Neural crest cell (in vitro differentiated cells): Measurements from ENCODE around the gene CEP128. TPM values are rescaled to one million over a fixed set of nuclear protein-coding genes. Genes with fewer than 3 reads are reported as not detected.

Experiments used
- DNase-seq: peaks from one replicate; pipeline ENCODE4 v3.0.0; 2021; ENCODE audit warnings: low read depth, mixed read lengths, low spot score
- H3K27ac Mint-ChIP-seq: one replicate; pipeline ENCODE4 v1.8.0; 2021; ENCODE audit warnings: mild to moderate bottlenecking, mixed read lengths; ENCODE audit not compliant: unreplicated experiment
- H3K27me3 Mint-ChIP-seq: 2 replicates; pipeline ENCODE4 v1.8.0; 2021; ENCODE audit warnings: low read depth, mild to moderate bottlenecking, mixed read lengths
- H3K36me3 Mint-ChIP-seq: 2 replicates; pipeline ENCODE4 v1.8.0; 2021; ENCODE audit warnings: low read depth, mild to moderate bottlenecking, mixed read lengths
- H3K4me1 Mint-ChIP-seq: 2 replicates; pipeline ENCODE4 v1.8.0; 2021; ENCODE audit warnings: mixed read lengths
- H3K4me3 Mint-ChIP-seq: one replicate; pipeline ENCODE4 v1.8.0; 2021; ENCODE audit warnings: mild to moderate bottlenecking, mixed read lengths
- H3K9me3 Mint-ChIP-seq: 2 replicates; pipeline ENCODE4 v1.8.0; 2021; ENCODE audit warnings: mixed read lengths
- CTCF ChIP-seq: fragments of 200-600 bp; sonication (generic); conservative IDR thresholded peaks from 2 replicates; pipeline ENCODE4 v1.5.0; 2021; ENCODE audit warnings: antibody characterized with exemption, mild to moderate bottlenecking
- total RNA-seq: library from RNA; stranded (reverse); gene quantifications from 2 replicates; pipeline ENCODE4 v1.2.1, GENCODE V29; 2021

Gene CEP128
- total RNA-seq, 1 donor from 2014 or later = 25.8 TPM

GRCh38 chr14:80627745-80628144 is 313.8 kb downstream of the CEP128 start:
- TF ChIP-seq CTCF = no peak
- no peak overlapping the region for H3K4me3 Mint-ChIP-seq
- H3K27ac Mint-ChIP-seq = no peak overlapping the region
- H3K36me3 Mint-ChIP-seq = peaks cover 4% of the 10 kb centered on the region
- no peaks in the 10 kb centered on the region for H3K4me1 Mint-ChIP-seq
- H3K9me3 Mint-ChIP-seq = peaks cover 8% of the 10 kb centered on the region
- DNase-seq = no peak
- no peaks in the 10 kb centered on the region for H3K27me3 Mint-ChIP-seq

GRCh38 chr14:80624581-80624980 is 317.0 kb downstream of the CEP128 start:
- Mint-ChIP-seq H3K4me1 (no peaks in the 10 kb centered on the region), H3K27ac (no peak overlapping the region)
- no peak for TF ChIP-seq CTCF

GRCh38 chr14:80621701-80622100 is 319.8 kb downstream of the CEP128 start:
- Mint-ChIP-seq H3K4me1 (no peaks in the 10 kb centered on the region), H3K36me3 (peaks cover 4% of the 10 kb centered on the region), H3K27ac (no peak overlapping the region), H3K9me3 (peaks cover 8% of the 10 kb centered on the region), H3K27me3 (no peaks in the 10 kb centered on the region), H3K4me3 (no peak overlapping the region)
- DNase-seq = no peak
- TF ChIP-seq CTCF = no peak

More at GRCh38 chr14:80624581-80624980, 317.0 kb downstream of the CEP128 start:
- H3K27me3 Mint-ChIP-seq = no peaks in the 10 kb centered on the region
- peaks cover 8% of the 10 kb centered on the region for H3K9me3 Mint-ChIP-seq
- H3K4me3 Mint-ChIP-seq = no peak overlapping the region
- DNase-seq = no peak
- peaks cover 4% of the 10 kb centered on the region for H3K36me3 Mint-ChIP-seq

- H3K27ac Mint-ChIP-seq = no peak overlapping the region
- H3K4me3 Mint-ChIP-seq = no peak overlapping the region
- no peak for TF ChIP-seq CTCF
- peaks cover 4% of the 10 kb centered on the region for H3K36me3 Mint-ChIP-seq
- peaks cover 6% of the 10 kb centered on the region for H3K9me3 Mint-ChIP-seq
- DNase-seq = no peak
- H3K4me1 Mint-ChIP-seq = no peaks in the 10 kb centered on the region
- no peaks in the 10 kb centered on the region for H3K27me3 Mint-ChIP-seq
Observed at GRCh38 chr14:80620434-80620833, 321.1 kb downstream of the CEP128 start.

GRCh38 chr14:80618751-80619329 is 322.7 kb downstream of the CEP128 start:
- no peaks in the 10 kb centered on the region for H3K4me1 Mint-ChIP-seq
- H3K9me3 Mint-ChIP-seq = peaks cover 1% of the 10 kb centered on the region
- H3K36me3 Mint-ChIP-seq = peaks cover 1% of the 10 kb centered on the region
- H3K27ac Mint-ChIP-seq = no peak overlapping the region
- no peak overlapping the region for H3K4me3 Mint-ChIP-seq
- DNase-seq = no peak
- H3K27me3 Mint-ChIP-seq = no peaks in the 10 kb centered on the region
- TF ChIP-seq CTCF = no peak
